Ramos (cell line): ENCODE results near the gene ADCK2.
"Not testable (repeated sequence)": the region's sequence is repeated elsewhere in the genome, so short reads cannot be mapped to it uniquely, and the experiment has no call there.

Source experiments
- in situ Hi-C: fragments of 300-500 bp; cut with MboI; formaldehyde crosslinking; loops from one replicate; pipeline ENCODE4 v1.14.3; 2022; ENCODE audit warnings: low sequenced_read_pairs; ENCODE audit not compliant: unreplicated experiment

ADCK2 gene

GRCh38 chr7:140671966-140672365 is 779 bp upstream of the ADCK2 start:
- in situ Hi-C loops: no loop called here

GRCh38 chr7:140673063-140673773 is 473 bp downstream of the ADCK2 start:
- in situ Hi-C loops: no loop called here

- in situ Hi-C loops: no loop called here
Measured at GRCh38 chr7:140673774-140674155, 1.0 kb downstream of the ADCK2 start.

- in situ Hi-C loops: no loop called here
Measured at GRCh38 chr7:140674356-140674800, 1.6 kb downstream of the ADCK2 start.

GRCh38 chr7:140674899-140675701 is 2.4 kb downstream of the ADCK2 start:
- in situ Hi-C loops: no loop called here

- in situ Hi-C loops: no loop called here
Measured at GRCh38 chr7:140675726-140676125, 3.0 kb downstream of the ADCK2 start.

GRCh38 chr7:140676306-140676705 is 3.6 kb downstream of the ADCK2 start:
- in situ Hi-C loops: no loop called here

- in situ Hi-C loops: not testable (repeated sequence)
Measured at GRCh38 chr7:140676956-140677355, 4.2 kb downstream of the ADCK2 start.

- in situ Hi-C loops: no loop called here
Measured at GRCh38 chr7:140677496-140677895, 4.8 kb downstream of the ADCK2 start.

- in situ Hi-C loops: no loop called here
Measured at GRCh38 chr7:140678081-140678815, 5.5 kb downstream of the ADCK2 start.

- in situ Hi-C loops: no loop called here
Measured at GRCh38 chr7:140678816-140679130, 6.0 kb downstream of the ADCK2 start.

- in situ Hi-C loops: no loop called here
Measured at GRCh38 chr7:140679186-140679585, 6.4 kb downstream of the ADCK2 start.

- in situ Hi-C loops: no loop called here
Measured at GRCh38 chr7:140680886-140681285, 8.1 kb downstream of the ADCK2 start.

- in situ Hi-C loops: no loop called here
Measured at GRCh38 chr7:140681766-140682165, 9.0 kb downstream of the ADCK2 start.

GRCh38 chr7:140683657-140684056 is 10.9 kb downstream of the ADCK2 start:
- in situ Hi-C loops: no loop called here

- in situ Hi-C loops: no loop called here
Measured at GRCh38 chr7:140684066-140684950, 11.6 kb downstream of the ADCK2 start.

- in situ Hi-C loops: no loop called here
Measured at GRCh38 chr7:140685407-140686087, 12.8 kb downstream of the ADCK2 start.

- in situ Hi-C loops: no loop called here
Measured at GRCh38 chr7:140686921-140687320, 14.2 kb downstream of the ADCK2 start.

GRCh38 chr7:140688341-140688740 is 15.6 kb downstream of the ADCK2 start:
- in situ Hi-C loops: no loop called here
